ENCODE data around the gene MPP3.
"Not testable (repeated sequence)": the region's sequence is repeated elsewhere in the genome, so short reads cannot be mapped to it uniquely, and the experiment has no call there.

Gene MPP3

GRCh38 chr17:43809121-43809520, 23.8 kb downstream of the MPP3 start:
- 92 to 93% methylated on average over 4 to 5 of the region's 5 CpGs for WGBS, 2 experiments

GRCh38 chr17:43808076-43808475, 24.9 kb downstream of the MPP3 start:
- 92 to 97% methylated on average over 4 of the region's 4 CpGs for WGBS, 2 experiments
- Histone ChIP-seq H3K27ac (ENCODE audit: insufficient read depth, low read depth, low read length, poor library complexity, severe bottlenecking) (no peak overlapping the region), H3K27me3 (ENCODE audit: control insufficient read depth, insufficient read depth, low read length, poor library complexity, severe bottlenecking) (no peaks in the 10 kb centered on the region), H3K4me1 (ENCODE audit: control insufficient read depth, insufficient read depth, low read length) (no peaks in the 10 kb centered on the region), H3K36me3 (ENCODE audit: control insufficient read depth, insufficient read depth, low read length) (peaks cover 4% of the 10 kb centered on the region), H3K4me3 (ENCODE audit: insufficient read depth, low read depth, low read length) (no peak overlapping the region), H3K9me3 (ENCODE audit: control insufficient read depth, low read length) (no peaks in the 10 kb centered on the region)

More at GRCh38 chr17:43809121-43809520, 23.8 kb downstream of the MPP3 start:
- no peaks in the 10 kb centered on the region for H3K27me3 ChIP-seq (ENCODE audit: control insufficient read depth, insufficient read depth, low read length, poor library complexity, severe bottlenecking)
- peaks cover 4% of the 10 kb centered on the region for H3K36me3 ChIP-seq (ENCODE audit: control insufficient read depth, insufficient read depth, low read length)
- H3K27ac ChIP-seq (ENCODE audit: insufficient read depth, low read depth, low read length, poor library complexity, severe bottlenecking), result no peak overlapping the region
- no peaks in the 10 kb centered on the region for H3K9me3 ChIP-seq (ENCODE audit: control insufficient read depth, low read length)
- H3K4me3 ChIP-seq (ENCODE audit: insufficient read depth, low read depth, low read length), result no peak overlapping the region
- H3K4me1 ChIP-seq (ENCODE audit: control insufficient read depth, insufficient read depth, low read length), result no peaks in the 10 kb centered on the region

GRCh38 chr17:43805117-43805516, 27.8 kb downstream of the MPP3 start:
- H3K4me1 ChIP-seq (ENCODE audit: control insufficient read depth, insufficient read depth, low read length), result no peaks in the 10 kb centered on the region
- H3K27ac ChIP-seq (ENCODE audit: insufficient read depth, low read depth, low read length, poor library complexity, severe bottlenecking), result no peak overlapping the region
- no peaks in the 10 kb centered on the region for H3K9me3 ChIP-seq (ENCODE audit: control insufficient read depth, low read length)
- H3K4me3 ChIP-seq (ENCODE audit: insufficient read depth, low read depth, low read length), result no peak overlapping the region
- peaks cover under 1% of the 10 kb centered on the region for H3K36me3 ChIP-seq (ENCODE audit: control insufficient read depth, insufficient read depth, low read length)
- no peaks in the 10 kb centered on the region for H3K27me3 ChIP-seq (ENCODE audit: control insufficient read depth, insufficient read depth, low read length, poor library complexity, severe bottlenecking)

- no peaks in the 10 kb centered on the region for H3K4me1 ChIP-seq (ENCODE audit: control insufficient read depth, insufficient read depth, low read length)
- H3K27ac ChIP-seq (ENCODE audit: insufficient read depth, low read depth, low read length, poor library complexity, severe bottlenecking), result no peak overlapping the region
- WGBS, 2 experiments, result 41 to 52% methylated on average over 4 of the region's 4 CpGs
- no peak overlapping the region for H3K4me3 ChIP-seq (ENCODE audit: insufficient read depth, low read depth, low read length)
- H3K27me3 ChIP-seq (ENCODE audit: control insufficient read depth, insufficient read depth, low read length, poor library complexity, severe bottlenecking), result no peaks in the 10 kb centered on the region
- no peaks in the 10 kb centered on the region for H3K9me3 ChIP-seq (ENCODE audit: control insufficient read depth, low read length)
- no peaks in the 10 kb centered on the region for H3K36me3 ChIP-seq (ENCODE audit: control insufficient read depth, insufficient read depth, low read length)
Observed at GRCh38 chr17:43803758-43804157, 29.2 kb downstream of the MPP3 start.

DNA sequence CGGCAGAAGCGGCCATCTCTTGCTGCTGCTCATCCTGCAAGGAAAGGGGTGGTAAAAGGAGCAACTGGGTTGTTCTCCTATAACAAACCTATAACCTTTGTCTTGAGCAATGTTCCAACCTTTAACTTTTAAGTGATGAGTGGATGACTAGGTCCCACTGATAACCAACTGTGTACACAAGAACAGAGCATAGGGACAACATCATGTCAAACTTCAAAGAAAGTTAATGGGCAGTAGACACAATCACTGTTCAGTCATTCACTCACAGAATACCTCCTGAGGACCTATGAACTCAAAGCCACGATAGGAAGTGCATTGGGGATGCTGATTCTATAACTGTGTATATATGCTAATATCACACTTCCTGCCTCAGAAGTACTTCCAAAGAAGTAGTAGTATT, 31.1 kb downstream of the MPP3 start:
- no peaks in the 10 kb centered on the region for H3K36me3 ChIP-seq (ENCODE audit: control insufficient read depth, insufficient read depth, low read length)
- H3K4me3 ChIP-seq (ENCODE audit: insufficient read depth, low read depth, low read length), result no peak overlapping the region
- no peaks in the 10 kb centered on the region for H3K27me3 ChIP-seq (ENCODE audit: control insufficient read depth, insufficient read depth, low read length, poor library complexity, severe bottlenecking)
- no peaks in the 10 kb centered on the region for H3K9me3 ChIP-seq (ENCODE audit: control insufficient read depth, low read length)
- no peak overlapping the region for H3K27ac ChIP-seq (ENCODE audit: insufficient read depth, low read depth, low read length, poor library complexity, severe bottlenecking)
- no peaks in the 10 kb centered on the region for H3K4me1 ChIP-seq (ENCODE audit: control insufficient read depth, insufficient read depth, low read length)
- WGBS, 2 experiments, result 97 to 100% methylated on average over 2 of the region's 3 CpGs

GRCh38 chr17:43800736-43801135, 32.2 kb downstream of the MPP3 start:
- Histone ChIP-seq H3K36me3 (ENCODE audit: control insufficient read depth, insufficient read depth, low read length) (no peaks in the 10 kb centered on the region), H3K4me1 (ENCODE audit: control insufficient read depth, insufficient read depth, low read length) (no peaks in the 10 kb centered on the region), H3K4me3 (ENCODE audit: insufficient read depth, low read depth, low read length) (no peak overlapping the region), H3K27me3 (ENCODE audit: control insufficient read depth, insufficient read depth, low read length, poor library complexity, severe bottlenecking) (no peaks in the 10 kb centered on the region), H3K27ac (ENCODE audit: insufficient read depth, low read depth, low read length, poor library complexity, severe bottlenecking) (peak overlapping the region; percentile 26), H3K9me3 (ENCODE audit: control insufficient read depth, low read length) (no peaks in the 10 kb centered on the region)
- 46 to 70% methylated on average over 3 of the region's 3 CpGs for WGBS, 2 experiments

DNA sequence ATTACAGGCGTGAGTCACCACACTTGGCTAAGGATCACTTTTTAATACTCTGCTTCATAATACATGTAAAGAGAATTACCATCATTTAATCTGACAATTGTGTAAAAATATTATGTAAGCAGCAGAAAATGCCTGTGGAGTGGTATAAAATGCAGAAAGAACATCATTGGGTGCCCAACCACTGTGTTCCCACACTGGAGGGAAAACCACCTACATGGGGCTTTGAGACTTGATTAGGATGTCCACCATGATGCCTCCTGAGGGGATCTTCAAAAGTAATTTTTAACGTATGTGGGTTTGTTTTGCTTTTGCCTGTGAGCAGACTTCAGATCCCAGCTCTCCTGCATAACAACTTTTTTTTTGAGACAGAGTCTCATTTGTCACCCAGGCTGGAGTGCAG, 33.9 kb downstream of the MPP3 start:
- 98 to 100% methylated on average over 2 of the region's 2 CpGs for WGBS, 2 experiments

DNA sequence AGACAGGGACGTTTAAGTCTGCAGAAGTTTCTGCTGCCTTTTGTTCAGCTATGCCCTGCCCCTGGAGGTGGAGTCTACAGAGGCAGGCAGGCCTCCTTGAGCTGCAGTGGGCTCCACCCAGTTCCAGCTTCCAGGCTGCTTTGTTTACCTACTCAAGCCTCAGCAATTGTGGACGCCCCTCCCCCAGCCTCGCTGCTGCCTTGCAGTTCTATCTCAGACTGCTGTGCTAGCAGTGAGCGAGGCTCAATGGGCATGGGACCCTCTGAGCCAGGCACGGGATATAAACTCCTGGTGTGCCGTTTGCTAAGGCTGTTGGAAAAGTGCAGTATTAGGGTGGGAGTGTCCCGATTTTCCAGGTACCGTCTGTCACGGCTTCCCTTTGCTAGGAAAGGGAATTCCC, 34.9 kb downstream of the MPP3 start:
- 85 to 90% methylated on average over 9 of the region's 9 CpGs for WGBS, 2 experiments
- not testable (repeated sequence) for H3K36me3 ChIP-seq (ENCODE audit: control insufficient read depth, insufficient read depth, low read length); H3K4me1 ChIP-seq (ENCODE audit: control insufficient read depth, insufficient read depth, low read length); H3K4me3 ChIP-seq (ENCODE audit: insufficient read depth, low read depth, low read length); H3K27ac ChIP-seq (ENCODE audit: insufficient read depth, low read depth, low read length, poor library complexity, severe bottlenecking); H3K9me3 ChIP-seq (ENCODE audit: control insufficient read depth, low read length); H3K27me3 ChIP-seq (ENCODE audit: control insufficient read depth, insufficient read depth, low read length, poor library complexity, severe bottlenecking)

More for the DNA sequence above, 33.9 kb downstream of the MPP3 start:
- Histone ChIP-seq H3K9me3 (ENCODE audit: control insufficient read depth, low read length) (no peaks in the 10 kb centered on the region), H3K27me3 (ENCODE audit: control insufficient read depth, insufficient read depth, low read length, poor library complexity, severe bottlenecking) (no peaks in the 10 kb centered on the region), H3K4me1 (ENCODE audit: control insufficient read depth, insufficient read depth, low read length) (no peaks in the 10 kb centered on the region), H3K36me3 (ENCODE audit: control insufficient read depth, insufficient read depth, low read length) (no peaks in the 10 kb centered on the region), H3K4me3 (ENCODE audit: insufficient read depth, low read depth, low read length) (no peak overlapping the region), H3K27ac (ENCODE audit: insufficient read depth, low read depth, low read length, poor library complexity, severe bottlenecking) (no peak overlapping the region)

- H3K9me3 ChIP-seq (ENCODE audit: control insufficient read depth, low read length); H3K36me3 ChIP-seq (ENCODE audit: control insufficient read depth, insufficient read depth, low read length); H3K4me1 ChIP-seq (ENCODE audit: control insufficient read depth, insufficient read depth, low read length); H3K27ac ChIP-seq (ENCODE audit: insufficient read depth, low read depth, low read length, poor library complexity, severe bottlenecking); H3K4me3 ChIP-seq (ENCODE audit: insufficient read depth, low read depth, low read length); H3K27me3 ChIP-seq (ENCODE audit: control insufficient read depth, insufficient read depth, low read length, poor library complexity, severe bottlenecking): not testable (repeated sequence)
- 87 to 91% methylated on average over 3 of the region's 4 CpGs for WGBS, 2 experiments
Observed at GRCh38 chr17:43792668-43793067, 40.3 kb downstream of the MPP3 start.

DNA sequence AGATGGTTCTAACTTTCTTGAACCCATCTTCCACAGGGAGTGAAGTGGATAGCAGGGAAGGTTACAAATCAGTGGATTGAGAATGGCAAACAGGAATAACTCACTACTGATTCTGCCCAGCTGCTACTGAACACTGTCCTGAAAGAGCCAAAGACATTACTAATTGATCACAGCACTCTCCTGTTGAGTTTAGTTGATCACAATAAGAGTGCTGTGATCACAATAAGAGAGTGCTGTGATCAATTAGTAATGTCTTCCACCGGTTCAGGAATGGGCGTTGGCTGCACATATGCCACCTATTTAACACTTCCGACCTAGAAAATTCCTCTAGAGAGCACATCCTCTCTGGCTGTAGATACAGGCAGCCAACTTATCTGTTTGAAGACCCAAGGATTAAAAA, 41.4 kb downstream of the MPP3 start:
- Histone ChIP-seq H3K9me3 (ENCODE audit: control insufficient read depth, low read length) (no peaks in the 10 kb centered on the region), H3K4me1 (ENCODE audit: control insufficient read depth, insufficient read depth, low read length) (no peaks in the 10 kb centered on the region), H3K27ac (ENCODE audit: insufficient read depth, low read depth, low read length, poor library complexity, severe bottlenecking) (no peak overlapping the region), H3K4me3 (ENCODE audit: insufficient read depth, low read depth, low read length) (no peak overlapping the region), H3K27me3 (ENCODE audit: control insufficient read depth, insufficient read depth, low read length, poor library complexity, severe bottlenecking) (no peaks in the 10 kb centered on the region), H3K36me3 (ENCODE audit: control insufficient read depth, insufficient read depth, low read length) (no peaks in the 10 kb centered on the region)
- 42 to 43% methylated on average over 3 of the region's 3 CpGs for WGBS, 2 experiments

- Histone ChIP-seq H3K4me3 (ENCODE audit: insufficient read depth, low read depth, low read length) (no peak overlapping the region), H3K9me3 (ENCODE audit: control insufficient read depth, low read length) (no peaks in the 10 kb centered on the region), H3K27me3 (ENCODE audit: control insufficient read depth, insufficient read depth, low read length, poor library complexity, severe bottlenecking) (no peaks in the 10 kb centered on the region), H3K4me1 (ENCODE audit: control insufficient read depth, insufficient read depth, low read length) (no peaks in the 10 kb centered on the region), H3K27ac (ENCODE audit: insufficient read depth, low read depth, low read length, poor library complexity, severe bottlenecking) (no peak overlapping the region), H3K36me3 (ENCODE audit: control insufficient read depth, insufficient read depth, low read length) (no peaks in the 10 kb centered on the region)
- WGBS, 2 experiments, result 88 to 89% methylated on average over 14 of the region's 14 CpGs
Observed at GRCh38 chr17:43790311-43790940, 42.5 kb downstream of the MPP3 start.

All from ectodermal cell (in vitro differentiated cells).